HK-2 (cell line): Measurements from ENCODE around the gene PHC2.

ENCODE experiments used
- DNase-seq: peaks from one replicate; pipeline ENCODE4 v3.0.0-alpha.2; 2018; ENCODE audit not compliant: unreplicated experiment

The PHC2 gene

DNA sequence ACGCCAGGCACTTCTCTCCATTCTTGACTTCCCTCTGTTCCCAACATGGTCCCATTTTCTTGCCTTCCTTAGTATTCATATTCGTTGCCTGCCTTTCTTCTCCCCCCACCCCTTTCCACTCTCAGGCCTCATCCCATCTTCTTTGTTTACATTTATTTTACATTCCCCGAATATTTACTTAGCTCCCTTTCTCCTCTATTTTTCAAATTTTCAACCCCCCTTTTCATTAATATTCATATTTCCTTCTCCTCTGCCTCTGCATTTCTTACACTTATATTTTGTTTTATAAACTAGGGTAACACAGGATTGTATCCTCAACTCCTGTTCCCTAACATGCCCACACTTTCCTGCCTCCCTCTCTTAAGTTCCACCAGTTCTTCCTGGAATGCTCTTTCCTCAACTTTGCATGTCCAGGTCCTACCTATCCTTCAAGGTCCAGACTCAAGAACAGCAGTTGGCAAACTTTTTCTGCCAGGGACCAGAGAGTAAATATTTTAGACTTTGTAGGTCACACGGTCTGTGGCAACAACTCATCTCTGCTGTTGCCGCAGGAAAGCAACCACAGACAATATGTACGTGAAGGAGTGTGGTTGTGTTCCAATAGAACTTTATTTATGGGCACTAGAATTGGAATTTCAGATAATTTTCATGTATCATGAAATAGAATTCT, 80.1 kb downstream of the PHC2 start:
- no peak for DNase-seq

DNA sequence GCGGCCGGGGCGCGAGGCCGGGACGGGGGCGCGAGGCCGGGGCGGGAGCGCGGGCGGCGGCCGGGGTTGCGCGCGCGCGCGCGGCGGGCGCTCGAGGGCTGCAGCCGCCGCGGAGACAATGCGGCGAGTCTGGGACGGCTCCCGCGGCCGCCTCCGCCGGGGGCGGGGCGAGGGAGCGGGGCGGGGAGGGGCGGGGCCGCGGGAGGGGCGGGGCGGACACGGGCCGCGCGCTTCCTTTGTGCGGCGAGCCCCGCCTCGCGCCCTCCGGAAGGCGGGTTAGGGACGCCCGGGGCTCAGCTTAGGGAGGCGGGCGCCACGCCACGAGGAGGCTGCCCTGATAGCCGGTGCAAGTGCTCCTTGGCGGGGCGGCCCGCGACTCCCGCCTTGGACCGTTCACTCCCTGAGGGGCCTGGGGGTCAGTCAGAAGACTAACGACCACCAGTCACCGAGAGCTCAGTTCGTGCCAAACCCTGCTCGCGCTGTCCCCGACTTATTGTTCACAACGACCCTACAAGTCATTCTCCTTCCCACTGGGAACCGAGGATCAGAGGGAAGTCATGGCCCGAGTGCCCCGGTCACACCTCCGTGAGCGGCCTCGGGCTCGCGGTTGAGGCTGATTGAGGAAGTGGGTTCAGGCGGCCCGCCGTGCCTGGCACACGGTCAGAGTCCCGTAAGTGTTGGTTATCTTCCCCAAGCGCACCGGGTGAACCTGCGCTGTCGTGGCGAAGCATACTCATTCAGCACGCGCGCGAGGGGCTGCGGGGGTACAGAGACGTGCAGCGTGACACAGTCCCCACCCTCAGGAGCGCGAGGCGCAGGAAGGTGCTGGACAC, 80.9 kb downstream of the PHC2 start:
- peak; percentile 88 for DNase-seq

DNA sequence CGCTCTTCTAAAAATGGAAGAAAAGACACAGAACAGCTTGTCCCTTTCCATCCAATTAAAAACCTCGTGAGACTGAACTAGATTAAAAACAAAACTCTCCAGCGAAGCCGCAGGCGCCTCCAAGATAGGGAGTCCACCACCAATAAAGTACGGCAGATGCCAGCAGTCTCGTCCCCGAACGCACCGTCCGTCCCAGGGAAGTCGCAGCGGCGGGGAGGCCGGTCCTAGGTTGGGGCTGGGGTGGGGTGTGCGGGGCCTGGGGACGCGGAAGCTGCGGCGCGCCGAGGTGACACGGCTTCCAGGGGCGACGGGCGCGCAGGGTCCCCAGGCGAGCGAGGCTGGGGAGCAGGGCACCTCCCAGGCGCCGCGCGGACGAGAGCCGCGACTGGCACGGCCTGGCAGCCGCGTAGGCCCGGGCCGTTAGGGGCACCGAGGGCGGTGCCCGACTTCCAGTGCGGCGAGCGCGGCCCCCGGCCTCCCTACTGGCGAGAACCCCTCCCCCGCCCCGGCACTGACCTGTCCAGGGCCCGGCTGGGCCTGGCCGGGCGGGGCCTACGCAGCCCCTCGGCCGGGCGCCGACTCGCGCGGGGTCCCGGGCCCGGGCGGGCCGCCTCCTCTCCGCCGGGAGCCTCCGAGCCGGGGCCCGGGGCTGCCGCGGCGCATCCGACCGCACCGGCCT, 81.7 kb downstream of the PHC2 start:
- DNase-seq, result no peak

DNA sequence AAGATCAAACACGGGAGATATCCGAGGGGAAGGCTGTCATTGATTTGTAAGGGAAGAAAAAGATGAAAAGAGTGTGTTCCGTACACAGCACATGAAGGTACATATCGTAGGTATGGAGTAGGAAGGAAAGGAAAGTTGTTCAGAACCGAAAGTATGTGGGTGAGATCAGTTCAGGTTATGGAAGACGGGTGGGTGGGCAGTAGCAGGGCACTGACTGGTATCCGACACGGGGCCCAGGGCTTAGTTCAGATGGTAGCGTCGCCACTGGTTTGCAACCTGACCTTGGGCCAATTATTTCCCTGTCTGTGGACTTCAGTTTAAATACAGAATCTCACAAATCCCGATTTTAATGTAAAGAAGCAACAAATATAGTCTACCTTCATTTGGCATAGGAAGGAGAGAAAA, 82.2 kb downstream of the PHC2 start:
- DNase-seq, result no peak

DNA sequence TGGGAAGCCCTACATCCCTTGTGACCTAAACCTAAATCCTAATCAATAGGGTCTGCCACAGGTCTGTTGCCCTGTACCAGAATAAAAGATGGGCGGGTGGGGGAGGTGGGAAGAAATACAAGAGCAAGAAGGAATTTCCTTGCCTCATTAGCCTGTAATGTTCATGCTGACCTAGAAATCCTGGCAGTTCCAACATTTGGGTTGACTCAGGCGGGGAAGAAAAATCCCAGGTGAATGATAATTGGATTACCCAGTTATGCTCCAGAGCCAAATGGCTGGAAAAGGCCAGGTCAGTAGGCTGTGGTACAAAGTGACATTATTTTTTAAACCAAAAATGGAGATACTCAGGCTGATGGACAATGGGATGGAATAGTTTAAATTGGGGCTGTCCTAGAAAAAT, 82.7 kb downstream of the PHC2 start:
- DNase-seq, result no peak

DNA sequence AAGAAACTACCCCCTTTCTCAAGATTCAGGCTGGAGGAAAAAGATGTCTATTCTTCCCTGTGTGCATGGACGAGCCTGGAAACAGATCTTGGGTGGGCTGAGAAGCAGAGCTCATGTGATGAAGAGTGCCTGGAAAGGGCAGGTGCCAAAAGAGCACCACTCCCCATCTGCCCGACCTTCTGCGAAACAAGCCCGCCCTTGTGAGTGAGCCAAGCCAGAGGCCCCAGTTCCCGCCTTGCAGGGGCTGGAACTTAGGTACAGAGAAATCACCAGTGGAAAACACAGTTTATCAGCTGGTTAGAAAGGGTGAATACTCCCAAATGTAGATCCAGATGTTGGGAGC, 83.3 kb downstream of the PHC2 start:
- no peak for DNase-seq

DNA sequence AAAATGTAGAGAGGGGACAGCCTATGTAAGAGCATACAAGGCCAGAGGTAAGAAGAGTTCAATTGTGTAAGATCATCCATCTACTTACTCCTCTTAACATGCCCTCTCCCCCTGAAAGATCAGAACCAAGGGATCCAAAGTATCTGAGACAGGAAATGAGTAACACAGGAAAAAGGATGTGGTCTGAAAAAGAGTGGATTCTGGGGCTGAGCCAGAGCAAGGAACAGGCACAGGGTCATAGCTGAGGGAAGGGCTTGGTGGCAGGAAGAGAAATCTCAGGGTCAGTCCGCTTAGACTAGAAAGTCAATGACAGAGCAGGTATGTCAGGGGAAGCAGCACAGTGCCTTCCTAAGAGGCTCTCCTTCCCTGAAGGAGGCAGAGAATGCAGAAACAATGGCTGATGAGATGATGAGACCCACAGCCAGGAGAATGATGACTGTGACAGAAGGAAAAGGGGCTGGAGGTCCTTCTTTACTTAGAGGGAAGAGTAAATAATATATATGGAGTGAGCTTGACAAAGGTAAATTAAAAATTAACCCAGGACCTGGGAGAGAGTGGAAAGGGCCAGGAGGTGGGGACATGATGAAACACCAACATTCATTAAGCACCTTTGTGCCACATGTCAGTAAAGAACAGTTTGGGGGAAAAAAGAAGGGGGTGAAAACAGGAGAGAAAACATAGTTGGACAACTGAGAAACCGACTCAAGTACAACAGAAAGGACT, 83.8 kb downstream of the PHC2 start:
- peak; percentile 83 for DNase-seq

DNA sequence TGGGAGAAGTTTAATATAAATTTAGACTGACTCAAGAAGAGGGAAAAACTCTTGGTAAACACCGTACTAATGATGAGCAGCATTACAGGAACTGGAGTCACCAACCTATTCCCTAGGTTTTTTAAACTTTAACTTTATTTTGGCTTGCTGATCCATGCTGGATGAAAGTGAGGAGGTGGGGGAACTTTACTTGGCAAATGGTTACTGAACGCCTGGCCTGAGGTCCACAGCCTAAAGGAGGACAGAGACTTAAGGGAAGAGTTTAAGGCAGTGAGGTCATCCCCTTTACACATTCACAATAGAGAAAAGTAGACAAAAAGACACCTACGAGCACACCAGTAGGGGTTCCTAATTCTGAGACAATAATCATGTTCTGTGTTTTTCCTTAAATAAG, 84.4 kb downstream of the PHC2 start:
- no peak for DNase-seq

DNA sequence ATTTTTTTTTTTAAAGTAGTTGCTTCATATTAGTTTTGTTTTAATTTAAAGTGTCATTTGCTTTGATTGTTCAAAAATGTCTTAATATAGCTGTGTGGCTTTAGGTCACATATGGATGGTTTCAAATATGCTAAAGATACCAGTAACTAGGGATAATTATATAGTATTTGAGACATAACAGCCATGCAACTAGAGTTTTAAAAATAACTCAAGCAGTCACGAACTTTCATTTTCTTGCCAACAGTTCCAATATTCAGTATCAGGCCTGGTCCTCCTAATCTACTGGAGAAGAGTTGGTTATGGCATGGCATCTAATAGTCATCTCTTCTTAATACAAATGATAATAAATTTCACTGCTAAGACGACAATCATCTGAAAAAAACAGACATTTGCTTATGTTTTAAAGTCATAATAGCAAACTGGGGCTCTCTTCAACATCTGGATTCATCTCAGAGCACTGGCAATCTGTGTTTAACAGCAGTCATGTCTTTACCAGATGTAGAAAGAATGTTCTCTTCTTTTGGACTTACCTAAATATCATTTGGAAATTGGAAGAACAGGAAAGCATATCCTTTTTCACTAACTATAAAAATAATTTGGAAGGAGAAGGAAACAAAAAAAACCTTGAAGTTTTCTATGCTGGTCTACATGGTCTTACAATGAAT, 85.9 kb downstream of the PHC2 start:
- no peak for DNase-seq

DNA sequence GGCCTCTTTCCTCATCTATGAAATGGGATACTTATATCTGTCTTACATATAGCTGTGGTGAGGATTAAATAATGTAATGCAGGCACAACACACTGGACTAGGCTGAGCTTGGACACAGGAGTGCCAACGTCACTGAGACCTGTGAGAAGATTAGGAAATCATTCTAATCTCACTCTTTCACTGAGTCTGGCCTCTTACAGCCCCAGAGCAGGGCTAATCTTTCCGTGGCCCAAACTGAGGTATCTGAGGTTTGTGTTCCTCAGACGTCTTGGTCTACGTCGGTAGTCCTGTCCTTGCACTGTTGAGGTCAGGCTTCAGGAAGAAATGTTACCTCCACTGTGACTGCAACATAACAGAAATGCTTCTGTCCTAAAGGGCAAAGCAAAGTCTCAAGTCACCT, 87.4 kb downstream of the PHC2 start:
- no peak for DNase-seq

DNA sequence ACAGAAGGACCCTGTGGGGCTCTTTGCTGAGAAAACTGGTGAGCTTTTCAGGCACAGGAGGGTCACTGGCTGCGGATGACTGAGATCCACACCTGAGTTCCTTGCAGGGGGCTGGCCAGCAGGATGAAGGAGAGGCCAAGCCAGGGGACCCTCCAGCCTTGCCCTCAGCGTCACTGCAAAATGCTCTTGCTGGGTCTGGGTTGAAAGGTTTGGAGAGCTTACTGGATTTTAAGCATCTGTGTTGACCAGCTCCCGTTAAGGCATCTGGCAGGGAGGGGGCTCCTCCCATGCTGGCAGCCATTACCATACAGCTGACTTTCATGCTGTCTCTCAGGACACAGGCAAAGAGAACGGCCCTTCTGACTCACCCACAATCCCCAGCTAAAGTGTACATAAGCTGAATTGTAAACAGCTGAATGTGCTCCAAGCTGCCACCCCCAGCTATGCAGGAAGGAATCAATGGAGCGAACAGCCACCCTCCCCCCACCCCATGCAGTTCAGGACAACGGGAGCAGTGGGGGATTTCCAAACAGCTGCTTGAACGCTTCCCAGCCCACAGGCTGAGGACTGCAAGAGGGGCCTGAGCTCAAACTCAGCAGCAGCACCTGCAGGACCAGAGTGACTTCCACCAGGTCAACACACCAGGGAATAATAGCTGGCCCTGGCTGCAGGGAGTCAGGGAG, 88.7 kb downstream of the PHC2 start:
- DNase-seq, result peak; percentile 93

DNA sequence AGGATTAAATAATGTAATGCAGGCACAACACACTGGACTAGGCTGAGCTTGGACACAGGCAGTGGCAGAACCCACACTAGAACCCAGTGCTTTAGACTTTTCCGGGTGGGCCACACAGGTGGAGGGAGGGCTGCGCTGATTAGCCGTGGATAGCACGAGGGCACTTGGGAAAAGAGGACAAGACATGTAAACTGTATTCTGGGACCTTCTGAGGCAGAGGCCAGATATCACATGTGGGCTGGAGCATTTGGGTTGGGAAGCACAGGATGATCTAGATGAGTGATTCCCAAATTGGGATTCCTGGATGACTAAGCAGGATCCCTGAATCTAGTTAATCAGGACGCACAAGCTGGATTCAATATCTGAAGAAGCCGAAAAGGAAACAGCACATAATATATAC, 89.7 kb downstream of the PHC2 start:
- DNase-seq, result no peak

DNA sequence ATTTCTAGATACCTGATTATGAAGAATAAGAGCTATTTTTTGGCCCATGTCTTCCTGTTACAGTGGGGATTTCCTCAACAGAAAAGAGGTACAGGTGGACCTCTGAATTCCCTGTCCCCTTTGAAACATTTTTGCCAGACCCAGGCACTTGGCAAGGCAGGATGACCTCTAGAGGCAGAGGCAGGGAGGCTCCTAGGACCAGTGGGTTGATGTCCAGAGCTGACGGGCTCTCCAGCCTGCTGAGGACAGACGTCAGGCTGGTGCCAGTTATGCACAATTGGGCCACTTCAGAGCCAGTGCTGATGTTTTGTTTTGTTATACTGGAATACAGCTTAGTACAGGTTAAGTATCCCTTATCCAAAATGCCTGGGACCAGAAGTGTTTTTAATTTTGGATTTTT, 91.5 kb downstream of the PHC2 start:
- DNase-seq, result no peak

DNA sequence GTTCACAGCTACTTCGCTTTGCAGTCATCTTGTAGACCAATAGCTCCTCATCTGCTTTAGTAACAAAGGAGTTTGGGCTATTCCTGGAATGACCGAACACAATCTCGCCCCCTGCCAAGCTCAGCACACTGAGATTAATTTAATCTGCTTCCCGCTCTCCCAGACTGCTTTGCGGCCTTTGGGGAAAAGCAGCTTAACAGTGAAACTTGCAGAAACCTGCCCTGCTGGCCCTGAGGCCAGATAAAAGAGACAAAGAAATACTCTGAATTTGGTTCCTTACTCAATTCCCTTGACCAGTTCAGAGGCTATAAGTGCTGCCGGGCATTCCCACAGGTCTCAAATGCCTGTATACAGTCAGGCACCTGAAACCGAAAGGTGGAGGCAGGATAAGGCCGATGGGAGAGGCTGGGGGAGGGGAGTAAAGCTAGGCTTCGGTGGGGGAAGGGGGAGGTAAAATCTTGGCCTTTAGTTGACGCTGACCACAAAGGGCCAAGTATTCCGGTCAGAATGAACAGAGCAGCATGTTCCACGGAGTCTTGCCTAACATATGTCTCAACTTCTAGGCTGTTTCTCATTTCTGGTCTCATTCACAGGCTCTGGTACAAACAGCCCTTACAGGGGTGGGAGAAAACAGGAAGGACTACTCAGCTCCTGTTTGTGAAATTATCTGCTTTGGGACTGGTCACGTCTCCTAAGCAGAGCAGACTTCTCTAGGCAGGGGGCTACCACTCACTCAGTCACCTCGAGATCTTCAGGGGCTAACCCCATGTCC, 92.3 kb downstream of the PHC2 start:
- DNase-seq, result no peak

DNA sequence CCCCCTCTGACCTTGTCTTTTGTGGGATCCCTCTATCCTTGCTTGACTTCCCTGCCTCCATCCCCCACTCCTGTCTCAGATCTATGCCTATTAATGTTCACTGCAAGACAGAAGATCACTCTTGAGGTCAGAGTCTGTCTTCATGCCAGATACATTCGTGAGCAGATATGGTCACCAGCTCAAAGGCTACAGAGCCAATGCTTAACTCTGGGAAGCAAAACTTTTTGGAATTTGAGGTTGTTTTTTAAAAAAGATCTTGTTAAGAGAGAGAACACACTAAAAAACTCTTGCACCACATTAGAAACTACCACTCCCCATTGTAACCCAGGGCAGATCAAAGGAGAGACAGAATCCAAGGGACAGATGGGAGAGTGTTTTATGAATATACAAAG, 92.9 kb downstream of the PHC2 start:
- no peak for DNase-seq

DNA sequence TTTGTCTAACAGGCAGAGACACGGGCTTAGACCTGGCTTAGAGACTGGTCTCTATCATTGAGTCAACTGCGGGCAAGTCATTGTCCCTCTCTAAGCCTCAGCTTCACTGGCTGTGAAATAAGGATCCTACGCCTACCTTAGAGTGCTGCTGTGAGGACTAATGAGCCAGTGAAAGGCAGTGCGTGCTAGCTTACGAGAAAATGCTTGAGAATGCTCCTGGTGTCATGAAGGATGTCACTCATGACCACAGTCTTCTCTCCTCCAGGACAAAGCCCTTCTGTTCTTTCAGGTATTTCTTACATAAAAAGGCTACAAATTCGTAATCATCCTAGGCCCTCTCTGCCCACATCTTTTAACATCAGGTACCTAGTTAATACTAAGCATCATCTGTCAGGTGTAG, 93.5 kb downstream of the PHC2 start:
- DNase-seq, result no peak

DNA sequence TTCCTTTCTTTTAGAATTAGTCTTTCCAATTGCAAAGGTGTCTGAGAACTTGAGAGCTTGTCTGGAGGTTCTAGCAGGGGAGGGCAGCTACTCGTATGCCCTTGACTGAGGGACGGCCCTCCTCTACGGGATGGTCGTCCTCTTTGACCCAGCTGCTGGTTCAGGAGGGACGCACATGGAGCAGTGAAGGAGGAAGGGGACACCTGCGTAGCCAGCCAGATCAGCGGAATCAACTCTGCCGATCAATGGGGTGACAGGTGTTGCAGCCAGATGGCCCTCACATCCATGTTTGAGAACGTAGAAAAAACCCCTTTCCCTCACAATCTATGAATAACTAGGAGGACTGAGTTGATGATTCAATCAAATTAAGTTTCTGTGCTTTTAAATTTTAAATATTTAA, 94.3 kb downstream of the PHC2 start:
- DNase-seq, result no peak

DNA sequence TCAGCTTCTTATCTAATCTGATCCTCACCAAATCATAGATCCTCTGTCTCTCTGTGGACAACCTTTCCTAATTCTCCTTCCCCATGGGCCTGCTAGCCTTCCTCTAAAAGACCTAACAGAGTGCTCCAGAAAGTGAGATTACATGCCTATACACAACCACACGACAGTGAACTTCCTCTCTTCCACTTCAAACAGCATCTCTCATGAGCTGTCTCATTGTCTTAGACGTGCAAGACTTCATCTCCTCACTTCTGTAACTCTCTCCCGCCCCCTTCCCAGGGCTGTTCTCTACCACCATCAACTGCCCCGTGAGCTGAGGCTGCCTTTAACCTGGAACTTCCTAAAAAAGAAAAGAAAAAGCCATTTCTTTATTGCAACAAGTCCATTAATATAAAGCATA, 95.9 kb downstream of the PHC2 start:
- no peak for DNase-seq

DNA sequence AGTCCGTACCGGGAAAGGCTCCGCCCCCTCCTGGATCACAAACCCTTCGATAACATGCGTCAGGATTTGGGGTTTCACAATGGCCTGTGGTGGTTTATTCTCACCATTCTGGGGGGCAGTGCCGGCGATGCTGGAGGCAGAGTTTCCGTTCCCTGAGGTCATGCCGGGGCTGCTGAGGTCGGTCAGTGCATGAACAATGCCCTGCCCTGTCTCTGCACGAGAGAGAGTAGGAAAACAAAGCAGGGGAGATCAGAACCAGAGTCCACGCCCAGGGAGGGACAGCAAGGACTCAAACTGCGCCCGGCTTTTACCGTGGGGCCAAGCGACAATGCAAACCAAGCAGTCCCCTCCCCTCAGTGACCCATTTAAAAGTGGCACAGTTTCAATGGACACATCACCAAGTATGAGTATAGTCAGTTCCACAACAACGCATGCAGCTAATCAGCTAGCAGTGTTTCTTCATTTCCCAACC, 96.8 kb downstream of the PHC2 start:
- no peak for DNase-seq

DNA sequence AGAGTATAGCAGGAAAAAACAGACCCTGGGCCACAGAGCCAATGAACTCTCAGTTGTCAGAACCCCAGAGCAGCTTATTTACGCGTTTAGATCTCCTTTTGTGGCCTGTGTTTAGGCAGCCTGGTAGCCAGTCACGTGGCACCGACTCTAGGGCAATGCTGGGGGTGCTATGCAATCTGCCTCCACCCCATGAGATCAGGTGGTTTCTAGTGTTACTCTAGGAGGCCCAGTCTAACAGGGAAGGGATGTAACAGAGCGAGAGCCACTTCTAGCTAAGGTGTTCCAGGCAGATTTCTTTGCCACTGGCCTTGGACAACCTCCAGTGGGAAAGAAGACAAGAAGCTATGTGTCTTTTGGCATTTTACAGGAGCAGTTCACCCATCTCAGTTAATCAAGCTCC, 98.0 kb downstream of the PHC2 start:
- DNase-seq, result no peak
